Heart left ventricle (tissue), 13 donors: ENCODE results near the gene MBP.

Experiments
- CTCF ChIP-seq, 12 donors: fragments of 200-600 bp; sonication (generic) in 4 of 12; IDR thresholded peaks; one replicate each; pipeline versions ENCODE4 v1.5.0 to v1.8.0; 2018 to 2022; ENCODE audit warnings: antibody characterized with exemption in 12 of 12, mild to moderate bottlenecking in 5 of 12
- POLR2A ChIP-seq, 2 donors: fragments of 450-650 bp; IDR thresholded peaks; one replicate each; pipeline ENCODE4 v1.6.1; 2017; ENCODE audit warnings: antibody characterized with exemption in 2 of 2, mild to moderate bottlenecking in 2 of 2, moderate library complexity in 2 of 2
- donor health status: ischemic (EF 13 %, LVEDD 7.1; RV severe dilation, severe dysfunction).
- donor health status: DM: no; HTN: yes; CAD: no.
- donor health status: DM: no; HTN: no; CAD: no.
- donor health status: ischemic (EF 25% LVEDD 6.9; RV normal size, moderate dysfunction).
- donor health status: ischemic (EF 25% LVEDD 5.7; RV mildly dilated, moderate dysfunction).
- donor health status: ischemic (EF 35%, LVEDD 5.7; RV mildly dilated, moderate dysfunction).
- donor health status: nonischemic (EF 11% LVEDD 7.7; RV severe dilation, severe dysfunction).
- donor health status: DM: yes; HTN: yes; CAD: no.
- donor health status: PGD.
- donor health status: ischemic (EF 29% LVEDD 5.4; RV normal size, mild dysfunction).
- donor health status: nonischemic (EF 23%, LVEDD 6.1; RV moderate dilation, normal function).

- TF ChIP-seq CTCF (IDR thresholded peaks at IDR 0.05): no peak
- no peak for TF ChIP-seq POLR2A (IDR thresholded peaks at IDR 0.05)
Measured at GRCh38 chr18:77110936-77111335, 21.6 kb downstream of the MBP start.
